ENCODE data around the gene MBP.

MBP gene

GRCh38 chr18:77081390-77081778 is 51.2 kb downstream of the MBP start:
- TF ChIP-seq POLR2A (IDR thresholded peaks at IDR 0.05; ENCODE audit: extremely low read depth, insufficient read length) (no peak), MAX (IDR thresholded peaks at IDR 0.05; ENCODE audit: low read depth, low read length) (no peak), MYC (IDR thresholded peaks at IDR 0.05; ENCODE audit: low read depth, low read length) (no peak)
- TF ChIP-seq, protein P1, sequence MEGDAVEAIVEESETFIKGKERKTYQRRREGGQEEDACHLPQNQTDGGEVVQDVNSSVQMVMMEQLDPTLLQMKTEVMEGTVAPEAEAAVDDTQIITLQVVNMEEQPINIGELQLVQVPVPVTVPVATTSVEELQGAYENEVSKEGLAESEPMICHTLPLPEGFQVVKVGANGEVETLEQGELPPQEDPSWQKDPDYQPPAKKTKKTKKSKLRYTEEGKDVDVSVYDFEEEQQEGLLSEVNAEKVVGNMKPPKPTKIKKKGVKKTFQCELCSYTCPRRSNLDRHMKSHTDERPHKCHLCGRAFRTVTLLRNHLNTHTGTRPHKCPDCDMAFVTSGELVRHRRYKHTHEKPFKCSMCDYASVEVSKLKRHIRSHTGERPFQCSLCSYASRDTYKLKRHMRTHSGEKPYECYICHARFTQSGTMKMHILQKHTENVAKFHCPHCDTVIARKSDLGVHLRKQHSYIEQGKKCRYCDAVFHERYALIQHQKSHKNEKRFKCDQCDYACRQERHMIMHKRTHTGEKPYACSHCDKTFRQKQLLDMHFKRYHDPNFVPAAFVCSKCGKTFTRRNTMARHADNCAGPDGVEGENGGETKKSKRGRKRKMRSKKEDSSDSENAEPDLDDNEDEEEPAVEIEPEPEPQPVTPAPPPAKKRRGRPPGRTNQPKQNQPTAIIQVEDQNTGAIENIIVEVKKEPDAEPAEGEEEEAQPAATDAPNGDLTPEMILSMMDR (IDR thresholded peaks at IDR 0.05; ENCODE audit: low read depth, low read length) = no peak
- peak; percentile 80 for DNase-seq (ENCODE audit: low read depth)
- no peak overlapping the region for H3K4me3 ChIP-seq (ENCODE audit: low read depth, low read length)

GRCh38 chr18:77079954-77080682 is 52.5 kb downstream of the MBP start:
- no peak for DNase-seq (ENCODE audit: low read depth)
- TF ChIP-seq POLR2A (IDR thresholded peaks at IDR 0.05; ENCODE audit: extremely low read depth, insufficient read length) = no peak
- TF ChIP-seq, protein P1 (IDR thresholded peaks at IDR 0.05; ENCODE audit: low read depth, low read length) = no peak
- no peak for TF ChIP-seq MYC (IDR thresholded peaks at IDR 0.05; ENCODE audit: low read depth, low read length)
- TF ChIP-seq MAX (IDR thresholded peaks at IDR 0.05; ENCODE audit: low read depth, low read length) = no peak

DNA sequence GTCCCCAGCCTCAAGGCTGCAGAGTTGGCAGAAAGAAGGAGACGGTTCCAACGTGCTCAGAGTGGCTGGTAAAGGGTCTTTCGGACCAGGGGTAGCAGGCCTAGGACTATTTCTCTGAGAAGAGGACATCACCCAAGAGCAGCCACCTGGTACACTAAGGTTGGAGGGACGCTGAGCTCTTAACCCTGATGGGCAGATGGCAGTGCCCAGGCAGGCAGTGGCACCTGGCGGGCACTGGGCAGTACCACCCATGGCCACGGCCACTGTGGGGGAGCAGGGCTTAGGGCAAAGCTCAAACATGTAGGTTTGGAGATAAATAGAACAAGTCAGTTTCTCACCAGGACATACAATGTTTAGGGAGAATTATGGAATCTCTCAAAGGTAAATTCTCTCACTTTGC is 53.5 kb downstream of the MBP start:
- no peak overlapping the region for H3K4me3 ChIP-seq (ENCODE audit: low read depth, low read length)
- TF ChIP-seq MYC (IDR thresholded peaks at IDR 0.05; ENCODE audit: low read depth, low read length) = no peak
- no peak for DNase-seq (ENCODE audit: low read depth)

More at GRCh38 chr18:77079954-77080682, 52.5 kb downstream of the MBP start:
- H3K4me3 ChIP-seq (ENCODE audit: low read depth, low read length) = no peak overlapping the region

GRCh38 chr18:77078690-77079070 is 53.9 kb downstream of the MBP start:
- no peak for DNase-seq (ENCODE audit: low read depth)

GRCh38 chr18:77077941-77078689 is 54.5 kb downstream of the MBP start:
- no peak overlapping the region for H3K4me3 ChIP-seq (ENCODE audit: low read depth, low read length)
- no peak for DNase-seq (ENCODE audit: low read depth)
- TF ChIP-seq POLR2A (IDR thresholded peaks at IDR 0.05; ENCODE audit: extremely low read depth, insufficient read length) (no peak), MAX (IDR thresholded peaks at IDR 0.05; ENCODE audit: low read depth, low read length) (no peak), MYC (IDR thresholded peaks at IDR 0.05; ENCODE audit: low read depth, low read length) (no peak)
- TF ChIP-seq, protein P1 (IDR thresholded peaks at IDR 0.05; ENCODE audit: low read depth, low read length) = no peak

More at GRCh38 chr18:77078690-77079070, 53.9 kb downstream of the MBP start:
- no peak overlapping the region for H3K4me3 ChIP-seq (ENCODE audit: low read depth, low read length)
- TF ChIP-seq MAX (IDR thresholded peaks at IDR 0.05; ENCODE audit: low read depth, low read length) = no peak
- TF ChIP-seq POLR2A (IDR thresholded peaks at IDR 0.05; ENCODE audit: extremely low read depth, insufficient read length) = no peak

GRCh38 chr18:77077401-77077800 is 55.2 kb downstream of the MBP start:
- TF ChIP-seq MYC (IDR thresholded peaks at IDR 0.05; ENCODE audit: low read depth, low read length) (no peak), POLR2A (IDR thresholded peaks at IDR 0.05; ENCODE audit: extremely low read depth, insufficient read length) (no peak), MAX (IDR thresholded peaks at IDR 0.05; ENCODE audit: low read depth, low read length) (no peak)
- TF ChIP-seq, protein P1 (IDR thresholded peaks at IDR 0.05; ENCODE audit: low read depth, low read length) = no peak
- DNase-seq (ENCODE audit: low read depth) = no peak
- no peak overlapping the region for H3K4me3 ChIP-seq (ENCODE audit: low read depth, low read length)
